GM23338 (cell line): ENCODE measurements around the gene LMO2. TPM values are rescaled to one million over a fixed set of nuclear protein-coding genes. Genes with fewer than 3 reads are reported as not detected.
"Not testable (repeated sequence)": the region's sequence is repeated elsewhere in the genome, so short reads cannot be mapped to it uniquely, and the experiment has no call there.

Source experiments
- ATAC-seq: fragments of 200-7000 bp; cut with Tn5 transposase; 3 replicates; pipeline ENCODE4 v1.9.1; 2020
- DNase-seq: peaks from one replicate; pipeline ENCODE4 v3.0.0-alpha.2; 2015; ENCODE audit warnings: low spot score
- H2AFZ ChIP-seq: fragments of 200-600 bp; sonication (generic); 2 replicates; pipeline ENCODE4 v1.8.0; 2016; ENCODE audit warnings: antibody characterized with exemption, mild to moderate bottlenecking, moderate library complexity
- H3F3A ChIP-seq: fragments of 200-600 bp; sonication (generic); replicated peaks from 2 replicates; pipeline ENCODE4 v1.8.0; 2017; ENCODE audit warnings: antibody characterized with exemption, mixed run types, low read depth
- H3K27ac ChIP-seq: fragments of 200-600 bp; sonication (generic); 2 replicates; pipeline ENCODE4 v1.6.1; 2016; ENCODE audit warnings: low read depth
- H3K27me3 ChIP-seq: fragments of 200-600 bp; sonication (generic); 2 replicates; pipeline ENCODE4 v1.8.0; 2016; ENCODE audit warnings: mild to moderate bottlenecking, mixed run types, moderate library complexity; ENCODE audit not compliant: insufficient read depth
- H3K36me3 ChIP-seq: fragments of 200-600 bp; sonication (generic); 2 replicates; pipeline ENCODE4 v1.8.0; 2016; ENCODE audit warnings: mild to moderate bottlenecking; ENCODE audit not compliant: insufficient read depth
- H3K4me1 ChIP-seq: fragments of 200-600 bp; sonication (generic); 2 replicates; pipeline ENCODE4 v1.8.0; 2016; ENCODE audit warnings: mild to moderate bottlenecking, moderate library complexity; ENCODE audit not compliant: insufficient read depth
- H3K4me2 ChIP-seq: fragments of 200-600 bp; sonication (generic); 2 replicates; pipeline ENCODE4 v1.7.1; 2017; ENCODE audit warnings: mixed run types
- H3K4me3 ChIP-seq: fragments of 200-600 bp; sonication (generic); 2 replicates; pipeline ENCODE4 v1.6.1; 2016; ENCODE audit warnings: mixed run types
- H3K79me2 ChIP-seq: fragments of 200-600 bp; sonication (generic); replicated peaks from 2 replicates; pipeline ENCODE4 v1.8.0; 2017; ENCODE audit warnings: mild to moderate bottlenecking; ENCODE audit not compliant: insufficient read depth
- H3K9me2 ChIP-seq: fragments of 200-600 bp; sonication (generic); 2 replicates; pipeline ENCODE4 v1.8.0; 2017; ENCODE audit not compliant: insufficient read depth
- H4K20me1 ChIP-seq: fragments of 200-600 bp; sonication (generic); replicated peaks from 2 replicates; pipeline ENCODE4 v1.8.0; 2017; ENCODE audit warnings: mild to moderate bottlenecking; ENCODE audit not compliant: insufficient read depth
- H3K27ac Mint-ChIP-seq: 2 replicates; pipeline ENCODE4 v1.8.0; 2020; ENCODE audit warnings: inconsistent platforms, mild to moderate bottlenecking, moderate library complexity, mixed read lengths
- H3K27me3 Mint-ChIP-seq: 3 replicates; pipeline ENCODE4 v1.8.0; 2022; ENCODE audit warnings: low read depth, mild to moderate bottlenecking, moderate library complexity, mixed read lengths, inconsistent platforms; ENCODE audit not compliant: insufficient read depth, poor library complexity
- H3K36me3 Mint-ChIP-seq: 3 replicates; pipeline ENCODE4 v1.8.0; 2021; ENCODE audit warnings: low read depth, mild to moderate bottlenecking, inconsistent platforms, moderate library complexity, mixed read lengths
- H3K4me1 Mint-ChIP-seq: 3 replicates; pipeline ENCODE4 v1.8.0; 2020; ENCODE audit warnings: mild to moderate bottlenecking, inconsistent platforms, mixed read lengths
- H3K4me3 Mint-ChIP-seq: 3 replicates; pipeline ENCODE4 v1.8.0; 2021; ENCODE audit warnings: moderate library complexity, mild to moderate bottlenecking, inconsistent platforms, mixed read lengths
- H3K9me3 Mint-ChIP-seq: 3 replicates; pipeline ENCODE4 v1.8.0; 2020; ENCODE audit warnings: moderate library complexity, mild to moderate bottlenecking, inconsistent platforms, mixed read lengths
- polyA plus RNA-seq: library from polyadenylated mRNA; unstranded; fragments of >200 nt; fragmentation: Nextera tagmentation; extraction: Ambion mirVana; gene quantifications from 2 replicates; pipeline ENCODE4 v1.2.1, GENCODE V29; 2016
- total RNA-seq: library from RNA; depleted of rRNA; stranded (reverse); fragments of >200 nt; shearing (Covaris generic); gene quantifications from 2 replicates; pipeline ENCODE4 v1.2.3, GENCODE V29; 2014
- TF ChIP-seq, protein P1 (sequence below): fragments of 250-450 bp; sonication (Bioruptor Pico); IDR thresholded peaks from 2 replicates; pipeline ENCODE4 v1.5.0; 2020; ENCODE audit warnings: mild to moderate bottlenecking, moderate library complexity
- TF ChIP-seq, protein P2 (sequence below): IDR thresholded peaks from one replicate; pipeline ENCODE4 v1.6.1; 2018; ENCODE audit warnings: antibody characterized with exemption; ENCODE audit not compliant: unreplicated experiment

LMO2 gene
- total and polyA plus RNA-seq, 2 experiments from 2014 or later, result 1.4 to 3.1 TPM

DNA sequence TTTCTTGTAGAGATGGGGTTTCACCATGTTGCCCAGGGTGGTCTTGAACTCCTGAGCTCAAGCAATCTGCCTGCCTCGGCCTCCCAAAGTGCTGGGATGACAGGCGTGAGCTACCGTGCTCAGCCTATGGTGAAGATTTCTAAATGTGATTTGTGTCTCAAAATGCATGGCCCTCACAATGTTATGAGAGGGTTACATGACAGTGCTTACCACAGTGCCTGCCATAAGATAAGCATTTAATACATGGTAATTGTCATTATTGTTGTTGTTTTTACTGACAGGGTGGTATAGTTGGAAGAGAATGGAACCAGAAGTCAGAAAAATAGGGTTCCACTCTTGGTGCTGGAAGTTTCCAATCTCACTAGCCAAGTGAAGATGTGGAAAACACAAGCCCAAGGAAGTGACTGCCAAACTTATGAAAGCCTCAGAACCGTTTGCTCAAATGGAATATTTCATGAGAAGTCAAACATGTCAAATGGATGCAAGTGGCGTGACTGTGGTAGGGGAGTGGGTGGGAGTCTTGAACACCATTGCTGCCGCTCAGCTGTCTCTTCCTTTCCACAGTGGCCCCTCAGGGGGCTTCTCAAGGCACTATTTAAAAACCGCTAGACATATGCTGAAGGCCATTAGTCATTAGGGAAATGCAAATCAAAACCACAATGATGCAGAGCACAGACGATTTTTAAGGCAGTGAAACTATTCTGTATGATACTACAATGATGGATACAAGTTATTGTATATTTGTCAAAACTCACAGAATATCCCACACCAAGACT lies 29.1 kb upstream of the LMO2 start:
- H3K27me3 ChIP-seq, result no peaks in the 10 kb centered on the region
- Mint-ChIP-seq H3K9me3 (no peaks in the 10 kb centered on the region), H3K36me3 (no peaks in the 10 kb centered on the region), H3K4me3 (no peak overlapping the region), H3K4me1 (no peaks in the 10 kb centered on the region), H3K27ac (no peak overlapping the region), H3K27me3 (peaks cover 4% of the 10 kb centered on the region)
- H3K4me2 ChIP-seq, result no peak overlapping the region
- H3K79me2 ChIP-seq, result no peaks in the 10 kb centered on the region
- H3K4me1 ChIP-seq, result no peaks in the 10 kb centered on the region
- ATAC-seq (no peak), DNase-seq (no peak)
- H3K36me3 ChIP-seq, result no peaks in the 10 kb centered on the region
- TF ChIP-seq, protein P1, sequence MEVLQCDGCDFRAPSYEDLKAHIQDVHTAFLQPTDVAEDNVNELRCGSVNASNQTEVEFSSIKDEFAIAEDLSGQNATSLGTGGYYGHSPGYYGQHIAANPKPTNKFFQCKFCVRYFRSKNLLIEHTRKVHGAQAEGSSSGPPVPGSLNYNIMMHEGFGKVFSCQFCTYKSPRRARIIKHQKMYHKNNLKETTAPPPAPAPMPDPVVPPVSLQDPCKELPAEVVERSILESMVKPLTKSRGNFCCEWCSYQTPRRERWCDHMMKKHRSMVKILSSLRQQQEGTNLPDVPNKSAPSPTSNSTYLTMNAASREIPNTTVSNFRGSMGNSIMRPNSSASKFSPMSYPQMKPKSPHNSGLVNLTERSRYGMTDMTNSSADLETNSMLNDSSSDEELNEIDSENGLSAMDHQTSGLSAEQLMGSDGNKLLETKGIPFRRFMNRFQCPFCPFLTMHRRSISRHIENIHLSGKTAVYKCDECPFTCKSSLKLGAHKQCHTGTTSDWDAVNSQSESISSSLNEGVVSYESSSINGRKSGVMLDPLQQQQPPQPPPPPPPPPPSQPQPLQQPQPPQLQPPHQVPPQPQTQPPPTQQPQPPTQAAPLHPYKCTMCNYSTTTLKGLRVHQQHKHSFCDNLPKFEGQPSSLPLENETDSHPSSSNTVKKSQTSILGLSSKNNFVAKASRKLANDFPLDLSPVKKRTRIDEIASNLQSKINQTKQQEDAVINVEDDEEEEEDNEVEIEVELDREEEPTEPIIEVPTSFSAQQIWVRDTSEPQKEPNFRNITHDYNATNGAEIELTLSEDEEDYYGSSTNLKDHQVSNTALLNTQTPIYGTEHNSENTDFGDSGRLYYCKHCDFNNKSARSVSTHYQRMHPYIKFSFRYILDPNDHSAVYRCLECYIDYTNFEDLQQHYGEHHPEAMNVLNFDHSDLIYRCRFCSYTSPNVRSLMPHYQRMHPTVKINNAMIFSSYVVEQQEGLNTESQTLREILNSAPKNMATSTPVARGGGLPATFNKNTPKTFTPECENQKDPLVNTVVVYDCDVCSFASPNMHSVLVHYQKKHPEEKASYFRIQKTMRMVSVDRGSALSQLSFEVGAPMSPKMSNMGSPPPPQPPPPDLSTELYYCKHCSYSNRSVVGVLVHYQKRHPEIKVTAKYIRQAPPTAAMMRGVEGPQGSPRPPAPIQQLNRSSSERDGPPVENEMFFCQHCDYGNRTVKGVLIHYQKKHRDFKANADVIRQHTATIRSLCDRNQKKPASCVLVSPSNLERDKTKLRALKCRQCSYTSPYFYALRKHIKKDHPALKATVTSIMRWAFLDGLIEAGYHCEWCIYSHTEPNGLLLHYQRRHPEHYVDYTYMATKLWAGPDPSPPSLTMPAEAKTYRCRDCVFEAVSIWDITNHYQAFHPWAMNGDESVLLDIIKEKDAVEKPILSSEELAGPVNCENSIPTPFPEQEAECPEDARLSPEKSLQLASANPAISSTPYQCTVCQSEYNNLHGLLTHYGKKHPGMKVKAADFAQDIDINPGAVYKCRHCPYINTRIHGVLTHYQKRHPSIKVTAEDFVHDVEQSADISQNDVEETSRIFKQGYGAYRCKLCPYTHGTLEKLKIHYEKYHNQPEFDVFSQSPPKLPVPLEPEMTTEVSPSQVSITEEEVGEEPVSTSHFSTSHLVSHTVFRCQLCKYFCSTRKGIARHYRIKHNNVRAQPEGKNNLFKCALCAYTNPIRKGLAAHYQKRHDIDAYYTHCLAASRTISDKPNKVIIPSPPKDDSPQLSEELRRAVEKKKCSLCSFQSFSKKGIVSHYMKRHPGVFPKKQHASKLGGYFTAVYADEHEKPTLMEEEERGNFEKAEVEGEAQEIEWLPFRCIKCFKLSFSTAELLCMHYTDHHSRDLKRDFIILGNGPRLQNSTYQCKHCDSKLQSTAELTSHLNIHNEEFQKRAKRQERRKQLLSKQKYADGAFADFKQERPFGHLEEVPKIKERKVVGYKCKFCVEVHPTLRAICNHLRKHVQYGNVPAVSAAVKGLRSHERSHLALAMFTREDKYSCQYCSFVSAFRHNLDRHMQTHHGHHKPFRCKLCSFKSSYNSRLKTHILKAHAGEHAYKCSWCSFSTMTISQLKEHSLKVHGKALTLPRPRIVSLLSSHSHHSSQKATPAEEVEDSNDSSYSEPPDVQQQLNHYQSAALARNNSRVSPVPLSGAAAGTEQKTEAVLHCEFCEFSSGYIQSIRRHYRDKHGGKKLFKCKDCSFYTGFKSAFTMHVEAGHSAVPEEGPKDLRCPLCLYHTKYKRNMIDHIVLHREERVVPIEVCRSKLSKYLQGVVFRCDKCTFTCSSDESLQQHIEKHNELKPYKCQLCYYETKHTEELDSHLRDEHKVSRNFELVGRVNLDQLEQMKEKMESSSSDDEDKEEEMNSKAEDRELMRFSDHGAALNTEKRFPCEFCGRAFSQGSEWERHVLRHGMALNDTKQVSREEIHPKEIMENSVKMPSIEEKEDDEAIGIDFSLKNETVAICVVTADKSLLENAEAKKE (CRISPR knock-in tag), result no peak
- H2AFZ ChIP-seq, result no peak overlapping the region
- H3K4me3 ChIP-seq, result no peak overlapping the region
- no peaks in the 10 kb centered on the region; the same call in 1 of the 2 replicates for H3K9me2 ChIP-seq
- no peaks in the 10 kb centered on the region for H3F3A ChIP-seq
- no peak overlapping the region for H3K27ac ChIP-seq
- H4K20me1 ChIP-seq, result no peaks in the 10 kb centered on the region

GRCh38 chr11:33919645-33920044 lies 27.8 kb upstream of the LMO2 start:
- ATAC-seq (no peak), DNase-seq (no peak)
- Histone ChIP-seq H3K4me3 (no peak overlapping the region), H3F3A (no peaks in the 10 kb centered on the region), H3K36me3 (no peaks in the 10 kb centered on the region), H3K4me1 (no peaks in the 10 kb centered on the region), H3K4me2 (no peak overlapping the region), H2AFZ (no peak overlapping the region), H3K27ac (no peak overlapping the region), H4K20me1 (no peaks in the 10 kb centered on the region), H3K79me2 (no peaks in the 10 kb centered on the region), H3K27me3 (no peaks in the 10 kb centered on the region), H3K9me2 (no peaks in the 10 kb centered on the region; the same call in 1 of the 2 replicates)
- Mint-ChIP-seq H3K9me3 (no peaks in the 10 kb centered on the region), H3K4me3 (no peak overlapping the region), H3K36me3 (no peaks in the 10 kb centered on the region), H3K27me3 (peaks cover 6% of the 10 kb centered on the region), H3K4me1 (no peaks in the 10 kb centered on the region), H3K27ac (no peak overlapping the region)
- TF ChIP-seq, protein P2, sequence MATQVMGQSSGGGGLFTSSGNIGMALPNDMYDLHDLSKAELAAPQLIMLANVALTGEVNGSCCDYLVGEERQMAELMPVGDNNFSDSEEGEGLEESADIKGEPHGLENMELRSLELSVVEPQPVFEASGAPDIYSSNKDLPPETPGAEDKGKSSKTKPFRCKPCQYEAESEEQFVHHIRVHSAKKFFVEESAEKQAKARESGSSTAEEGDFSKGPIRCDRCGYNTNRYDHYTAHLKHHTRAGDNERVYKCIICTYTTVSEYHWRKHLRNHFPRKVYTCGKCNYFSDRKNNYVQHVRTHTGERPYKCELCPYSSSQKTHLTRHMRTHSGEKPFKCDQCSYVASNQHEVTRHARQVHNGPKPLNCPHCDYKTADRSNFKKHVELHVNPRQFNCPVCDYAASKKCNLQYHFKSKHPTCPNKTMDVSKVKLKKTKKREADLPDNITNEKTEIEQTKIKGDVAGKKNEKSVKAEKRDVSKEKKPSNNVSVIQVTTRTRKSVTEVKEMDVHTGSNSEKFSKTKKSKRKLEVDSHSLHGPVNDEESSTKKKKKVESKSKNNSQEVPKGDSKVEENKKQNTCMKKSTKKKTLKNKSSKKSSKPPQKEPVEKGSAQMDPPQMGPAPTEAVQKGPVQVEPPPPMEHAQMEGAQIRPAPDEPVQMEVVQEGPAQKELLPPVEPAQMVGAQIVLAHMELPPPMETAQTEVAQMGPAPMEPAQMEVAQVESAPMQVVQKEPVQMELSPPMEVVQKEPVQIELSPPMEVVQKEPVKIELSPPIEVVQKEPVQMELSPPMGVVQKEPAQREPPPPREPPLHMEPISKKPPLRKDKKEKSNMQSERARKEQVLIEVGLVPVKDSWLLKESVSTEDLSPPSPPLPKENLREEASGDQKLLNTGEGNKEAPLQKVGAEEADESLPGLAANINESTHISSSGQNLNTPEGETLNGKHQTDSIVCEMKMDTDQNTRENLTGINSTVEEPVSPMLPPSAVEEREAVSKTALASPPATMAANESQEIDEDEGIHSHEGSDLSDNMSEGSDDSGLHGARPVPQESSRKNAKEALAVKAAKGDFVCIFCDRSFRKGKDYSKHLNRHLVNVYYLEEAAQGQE, result no peak

- not testable (repeated sequence) for H3K4me1 Mint-ChIP-seq
Measured at GRCh38 chr11:33917402-33917801, 25.5 kb upstream of the LMO2 start.

More at GRCh38 chr11:33917402-33917801, 25.5 kb upstream of the LMO2 start:
- not testable (repeated sequence) for H3K27ac Mint-ChIP-seq, H3K4me2 ChIP-seq, H3K27me3 Mint-ChIP-seq, H3K27ac ChIP-seq, H4K20me1 ChIP-seq, ATAC-seq, H2AFZ ChIP-seq, DNase-seq, H3K36me3 Mint-ChIP-seq, H3K4me3 ChIP-seq, H3K9me2 ChIP-seq, H3K27me3 ChIP-seq, H3K79me2 ChIP-seq, H3K4me3 Mint-ChIP-seq, H3F3A ChIP-seq, H3K4me1 ChIP-seq, H3K36me3 ChIP-seq
- peaks cover 14% of the 10 kb centered on the region; the same call in 1 of the 3 replicates for H3K9me3 Mint-ChIP-seq
